ENCODE data around the gene ALPG.
A peak's percentile ranks its signal among the peaks of the same experiment; 100 is the strongest.
"Not testable (repeated sequence)": the region's sequence is repeated elsewhere in the genome, so short reads cannot be mapped to it uniquely, and the experiment has no call there.

Gene ALPG

GRCh38 chr2:232446266-232446777, 39.7 kb downstream of the ALPG start:
- H3K4me3 ChIP-seq (ENCODE audit: low read depth, low read length); H3K4me1 ChIP-seq; H3K27me3 ChIP-seq; H3K9me3 ChIP-seq; H3K36me3 ChIP-seq; DNase-seq: not testable (repeated sequence)
- TF ChIP-seq CTCF (IDR thresholded peaks at IDR 0.05; ENCODE audit: low read depth, low read length): peak; percentile 37; the same call in 1 of the 2 replicates

GRCh38 chr2:232447091-232447620, 40.5 kb downstream of the ALPG start:
- Histone ChIP-seq H3K27me3 (no peaks in the 10 kb centered on the region), H3K36me3 (no peaks in the 10 kb centered on the region), H3K9me3 (no peaks in the 10 kb centered on the region), H3K4me1 (peaks cover 5% of the 10 kb centered on the region), H3K4me3 (ENCODE audit: low read depth, low read length) (no peak overlapping the region)
- TF ChIP-seq CTCF (IDR thresholded peaks at IDR 0.05; ENCODE audit: low read depth, low read length): no peak
- no peak for DNase-seq

GRCh38 chr2:232447638-232448303, 41.1 kb downstream of the ALPG start:
- H3K9me3 ChIP-seq: no peaks in the 10 kb centered on the region
- H3K36me3 ChIP-seq: no peaks in the 10 kb centered on the region
- no peaks in the 10 kb centered on the region for H3K27me3 ChIP-seq
- H3K4me1 ChIP-seq: peaks cover 5% of the 10 kb centered on the region
- H3K4me3 ChIP-seq (ENCODE audit: low read depth, low read length): no peak overlapping the region
- TF ChIP-seq CTCF (IDR thresholded peaks at IDR 0.05; ENCODE audit: low read depth, low read length): no peak
- no peak for DNase-seq

GRCh38 chr2:232448304-232448690, 41.7 kb downstream of the ALPG start:
- H3K36me3 ChIP-seq: no peaks in the 10 kb centered on the region
- DNase-seq: no peak
- TF ChIP-seq CTCF (IDR thresholded peaks at IDR 0.05; ENCODE audit: low read depth, low read length): no peak

GRCh38 chr2:232449964-232450363, 43.3 kb downstream of the ALPG start:
- Histone ChIP-seq H3K4me3 (ENCODE audit: low read depth, low read length) (no peak overlapping the region), H3K9me3 (no peaks in the 10 kb centered on the region), H3K36me3 (no peaks in the 10 kb centered on the region), H3K4me1 (no peaks in the 10 kb centered on the region), H3K27me3 (no peaks in the 10 kb centered on the region)
- DNase-seq: no peak
- TF ChIP-seq CTCF (IDR thresholded peaks at IDR 0.05; ENCODE audit: low read depth, low read length): no peak

More at GRCh38 chr2:232448304-232448690, 41.7 kb downstream of the ALPG start:
- H3K9me3 ChIP-seq: no peaks in the 10 kb centered on the region
- H3K4me1 ChIP-seq: peaks cover 5% of the 10 kb centered on the region
- H3K4me3 ChIP-seq (ENCODE audit: low read depth, low read length): no peak overlapping the region
- H3K27me3 ChIP-seq: no peaks in the 10 kb centered on the region

GRCh38 chr2:232451645-232452044, 45.0 kb downstream of the ALPG start:
- not testable (repeated sequence) for H3K27me3 ChIP-seq; H3K9me3 ChIP-seq; H3K4me3 ChIP-seq (ENCODE audit: low read depth, low read length); H3K4me1 ChIP-seq; H3K36me3 ChIP-seq; DNase-seq
